ENCODE measurements around the gene CRADD.
"Not testable (repeated sequence)": the region's sequence is repeated elsewhere in the genome, so short reads cannot be mapped to it uniquely, and the experiment has no call there.

The CRADD gene

GRCh38 chr12:93788853-93789252, 111.7 kb downstream of the CRADD start:
- no peak for DNase-seq

DNA sequence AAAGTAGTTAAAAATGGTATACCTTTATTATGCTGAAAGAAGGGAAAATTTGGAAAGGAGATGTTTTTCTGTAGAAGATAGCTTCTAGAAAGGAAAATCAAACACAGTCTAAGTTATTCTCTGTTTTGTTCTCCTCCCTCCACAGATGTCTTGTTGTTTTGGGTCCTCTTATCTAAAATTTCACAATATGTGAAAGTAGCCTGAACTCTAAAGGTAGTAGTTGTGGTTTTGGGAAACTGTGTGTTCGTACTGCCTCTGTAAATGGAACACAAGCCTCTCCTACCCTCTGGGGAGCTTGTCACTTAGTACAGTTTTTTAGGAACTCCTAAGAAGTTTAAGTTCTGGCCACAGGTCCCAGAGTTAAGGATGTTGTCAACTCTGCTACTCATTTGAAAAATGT, 112.6 kb downstream of the CRADD start:
- no peak for DNase-seq

DNA sequence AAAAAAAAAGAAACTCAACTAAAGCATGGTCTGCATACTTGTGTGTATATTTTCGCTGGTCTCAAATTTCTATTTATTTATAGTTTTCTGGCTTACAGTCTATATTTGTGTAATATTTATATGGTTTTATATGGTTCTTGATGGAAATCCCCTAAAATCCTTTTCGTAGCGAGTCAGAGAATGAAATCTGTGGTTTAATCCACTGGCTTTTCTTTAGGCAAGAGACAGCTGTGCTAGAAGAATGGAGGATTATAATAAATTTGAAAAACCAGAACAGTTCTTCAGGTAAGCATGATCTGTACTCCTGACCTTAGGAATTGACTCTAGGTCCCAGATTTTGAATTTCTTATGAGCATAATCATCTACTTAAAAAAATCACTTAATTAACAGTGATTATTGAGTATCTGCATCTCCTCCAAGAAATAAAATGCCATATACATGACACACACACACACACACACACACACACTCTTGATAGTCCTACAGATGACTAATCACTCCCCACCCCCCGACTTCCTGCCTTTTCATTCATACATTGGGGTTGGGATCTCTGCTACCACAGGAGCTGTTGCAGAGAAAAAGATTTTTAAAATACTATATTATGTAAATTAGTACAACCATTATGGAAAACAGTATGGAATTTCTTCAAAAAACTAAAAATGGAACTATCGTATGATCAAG, 113.4 kb downstream of the CRADD start:
- DNase-seq, result peak; percentile 30 to 40

DNA sequence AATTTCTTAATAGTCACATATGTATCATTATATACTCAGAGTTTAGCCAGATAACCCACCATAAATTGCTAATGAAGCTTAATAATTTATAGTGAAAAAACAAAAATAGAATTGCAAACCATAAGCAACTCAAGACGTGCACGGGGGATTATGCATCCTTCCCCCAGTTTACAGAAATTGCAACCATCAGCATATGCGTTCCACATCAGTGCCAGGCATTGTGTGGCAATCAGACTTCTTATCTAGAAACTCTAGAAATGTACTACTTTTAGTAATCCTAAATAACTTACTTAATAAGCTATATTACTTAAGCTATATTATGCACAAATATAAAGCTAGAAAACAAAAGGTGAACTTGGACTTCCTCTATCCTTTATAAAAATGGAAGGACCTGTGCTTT, 115.8 kb downstream of the CRADD start:
- DNase-seq, result no peak

- no peak for DNase-seq
Measured at GRCh38 chr12:93793983-93794382, 116.8 kb downstream of the CRADD start.

- no peak for DNase-seq
Measured at GRCh38 chr12:93794738-93795137, 117.6 kb downstream of the CRADD start.

DNA sequence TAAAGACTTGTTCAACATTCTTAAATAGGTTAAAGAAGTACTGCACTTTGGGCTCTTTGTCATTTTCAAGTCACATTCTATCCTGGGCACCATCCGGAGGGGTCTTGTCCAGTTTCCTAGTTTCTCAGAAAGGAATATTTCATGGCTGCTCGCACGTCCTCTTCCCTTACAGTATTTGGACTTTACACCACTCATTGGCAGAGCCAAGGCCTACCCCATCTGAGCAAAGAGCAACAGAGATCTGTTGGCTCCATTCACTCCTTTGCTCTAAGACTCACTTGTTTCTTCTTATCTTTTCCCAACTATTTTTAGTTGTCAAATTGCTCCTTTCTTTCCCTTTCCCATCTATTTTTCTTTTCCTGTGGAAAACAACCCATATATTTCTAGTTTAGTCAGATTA, 118.2 kb downstream of the CRADD start:
- no peak for DNase-seq

- DNase-seq, result no peak
Measured at GRCh38 chr12:93796729-93797128, 119.6 kb downstream of the CRADD start.

DNA sequence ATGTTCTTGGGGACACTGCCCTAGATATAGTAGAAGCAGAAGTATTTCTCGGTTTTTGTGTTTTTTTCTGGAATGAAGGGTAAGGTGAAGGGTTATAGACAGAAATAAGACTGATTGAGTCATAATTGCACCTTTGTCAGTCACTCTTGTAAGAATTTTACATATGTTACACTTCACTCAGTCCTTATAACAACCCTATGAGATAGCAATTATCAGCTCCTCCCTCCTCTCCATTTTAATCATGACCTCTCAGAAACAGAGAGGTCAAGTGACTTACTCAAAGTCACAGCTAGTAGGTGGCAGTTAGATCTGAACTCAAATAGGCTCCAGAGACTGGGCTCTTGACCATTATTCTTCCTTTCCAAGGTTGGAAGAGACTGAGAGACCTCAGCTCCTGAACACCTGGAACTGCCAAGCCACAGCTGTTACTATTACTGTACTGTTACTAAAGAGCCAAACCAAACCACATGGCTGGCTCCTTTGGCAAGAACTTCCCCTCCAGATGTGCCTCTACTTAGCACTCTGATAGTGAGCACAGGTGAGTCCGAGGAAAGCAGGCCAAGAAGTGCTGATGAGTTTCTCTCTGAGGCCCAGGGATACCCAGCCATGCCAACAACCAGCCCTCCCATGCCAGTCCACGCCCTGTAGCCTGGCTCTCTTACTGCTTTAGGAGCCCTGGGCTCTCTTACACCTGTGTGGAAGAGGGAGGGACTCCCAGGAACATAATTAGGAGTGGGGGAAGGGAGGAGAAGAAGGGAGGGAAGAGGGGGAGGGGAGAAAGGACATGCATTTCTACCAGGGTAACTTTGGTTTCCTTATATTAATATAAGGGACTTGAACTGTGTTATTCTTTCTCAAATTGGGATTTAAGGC, 121.3 kb downstream of the CRADD start:
- DNase-seq, result no peak

- not testable (repeated sequence) for DNase-seq
Measured at GRCh38 chr12:93801666-93802065, 124.5 kb downstream of the CRADD start.

DNA sequence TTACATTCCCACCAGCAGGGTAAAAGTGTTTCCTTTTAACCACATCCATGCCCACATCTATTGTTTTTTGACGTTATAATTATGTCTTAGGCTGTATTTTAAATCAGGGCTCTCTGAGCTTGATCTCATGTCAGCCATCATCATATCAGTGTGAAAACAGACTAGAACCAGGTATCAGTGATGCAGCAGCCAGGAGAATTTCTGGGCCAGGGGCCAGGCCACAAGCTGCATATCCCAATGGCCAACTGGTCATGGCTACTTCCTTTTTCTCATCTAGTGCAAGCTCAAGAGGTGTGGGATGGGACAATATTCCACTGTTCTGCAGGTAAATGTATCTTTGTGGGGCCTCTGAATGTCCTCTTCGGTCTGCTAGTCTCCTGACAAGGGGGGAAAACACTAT, 125.1 kb downstream of the CRADD start:
- no peak for DNase-seq

GRCh38 chr12:93802698-93803423, 125.7 kb downstream of the CRADD start:
- DNase-seq, result no peak

- no peak for DNase-seq
Measured at GRCh38 chr12:93803424-93803807, 126.2 kb downstream of the CRADD start.

DNA sequence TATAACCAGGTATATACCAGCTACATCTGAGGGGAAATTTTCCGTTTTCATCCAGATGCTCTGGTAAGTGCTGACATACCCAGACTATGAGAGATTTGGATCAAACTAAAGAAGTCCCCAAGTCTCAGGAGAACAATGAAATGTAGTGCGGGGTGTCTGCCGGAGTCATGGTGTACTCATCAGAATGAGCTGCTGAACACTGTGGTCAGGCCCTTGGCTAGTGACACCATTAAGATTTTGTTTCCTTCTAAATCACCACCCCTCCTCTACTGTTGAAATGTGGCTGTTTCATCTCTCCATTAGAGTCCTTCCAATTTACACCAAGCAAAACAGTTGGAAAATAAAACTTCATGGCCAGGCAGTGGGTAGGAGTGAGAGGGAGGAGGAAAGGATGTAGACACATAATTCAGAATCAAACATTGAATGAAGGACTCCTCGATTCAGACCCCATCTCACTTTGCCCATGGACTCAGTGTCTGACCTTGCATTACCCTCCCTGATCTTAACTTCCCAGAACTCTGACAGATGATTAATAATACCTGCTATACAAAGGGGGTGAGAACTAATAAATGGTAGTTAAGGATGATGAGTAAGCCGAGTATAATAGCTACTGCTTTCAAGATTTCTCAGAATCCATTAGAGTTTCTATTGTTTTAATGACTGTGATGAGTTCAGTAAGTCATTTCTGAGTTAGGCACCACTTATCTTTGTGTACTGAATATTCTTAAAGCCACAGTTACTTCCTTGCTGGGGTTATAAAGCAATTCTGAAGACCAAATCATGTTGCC, 127.4 kb downstream of the CRADD start:
- DNase-seq, result no peak

GRCh38 chr12:93805736-93806141, 128.6 kb downstream of the CRADD start:
- no peak for DNase-seq

GRCh38 chr12:93807354-93807753, 130.2 kb downstream of the CRADD start:
- no peak for DNase-seq

DNA sequence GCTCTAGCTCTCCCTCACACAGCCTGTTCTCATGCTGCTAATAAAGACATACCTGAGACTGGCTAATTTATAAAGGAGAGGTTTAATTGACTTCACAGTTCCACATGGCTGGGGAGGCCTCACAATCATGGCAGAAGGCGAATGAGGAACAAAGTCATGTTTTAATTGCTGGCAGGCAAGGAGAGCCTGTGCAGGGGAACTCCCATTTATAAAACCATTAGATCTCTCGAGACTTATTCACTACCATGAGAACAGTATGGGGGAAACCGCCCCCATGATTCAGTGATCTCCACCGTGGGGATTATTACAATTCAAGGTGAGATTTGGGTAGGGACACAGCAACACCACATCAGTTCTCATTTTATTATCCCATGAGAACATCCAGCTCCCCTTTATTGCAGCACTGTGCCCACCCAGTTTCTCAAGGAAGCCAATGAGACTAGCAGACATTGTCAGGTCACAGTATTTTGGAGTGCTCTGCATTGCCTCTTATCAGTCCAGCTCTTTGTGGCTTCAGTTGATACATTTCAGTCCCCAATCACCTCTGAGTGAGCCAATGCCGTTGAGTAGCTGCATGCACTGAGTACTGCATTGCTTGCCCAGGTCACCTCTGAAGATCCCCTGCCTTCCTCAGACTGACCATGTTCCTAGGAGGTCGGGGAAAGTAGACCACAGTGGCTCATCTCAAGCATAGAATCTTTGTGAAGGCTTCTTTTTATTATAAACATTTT, 131.2 kb downstream of the CRADD start:
- no peak for DNase-seq

DNA sequence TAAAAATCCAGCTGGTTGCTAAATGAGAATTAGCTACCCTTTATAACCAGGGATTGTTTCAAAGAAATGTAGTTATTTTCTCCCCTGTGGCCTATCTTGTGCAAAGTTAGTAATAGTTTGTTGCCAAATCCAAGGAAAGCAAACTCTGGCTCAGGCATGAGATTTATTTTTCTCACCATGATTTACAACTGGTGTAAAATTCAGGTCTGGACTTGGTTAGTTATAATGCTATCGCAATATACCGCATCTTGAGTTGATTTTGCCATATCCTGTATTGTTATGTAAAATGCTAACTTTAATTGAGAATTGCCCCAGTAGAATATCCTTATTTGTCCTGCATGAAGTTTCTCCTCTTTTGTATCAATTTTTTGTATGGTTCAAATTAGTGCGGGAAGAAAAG, 135.5 kb downstream of the CRADD start:
- no peak for DNase-seq

GRCh38 chr12:93813186-93813585, 136.0 kb downstream of the CRADD start:
- no peak for DNase-seq

- no peak for DNase-seq
Measured at GRCh38 chr12:93813972-93814821, 137.0 kb downstream of the CRADD start.

DNA sequence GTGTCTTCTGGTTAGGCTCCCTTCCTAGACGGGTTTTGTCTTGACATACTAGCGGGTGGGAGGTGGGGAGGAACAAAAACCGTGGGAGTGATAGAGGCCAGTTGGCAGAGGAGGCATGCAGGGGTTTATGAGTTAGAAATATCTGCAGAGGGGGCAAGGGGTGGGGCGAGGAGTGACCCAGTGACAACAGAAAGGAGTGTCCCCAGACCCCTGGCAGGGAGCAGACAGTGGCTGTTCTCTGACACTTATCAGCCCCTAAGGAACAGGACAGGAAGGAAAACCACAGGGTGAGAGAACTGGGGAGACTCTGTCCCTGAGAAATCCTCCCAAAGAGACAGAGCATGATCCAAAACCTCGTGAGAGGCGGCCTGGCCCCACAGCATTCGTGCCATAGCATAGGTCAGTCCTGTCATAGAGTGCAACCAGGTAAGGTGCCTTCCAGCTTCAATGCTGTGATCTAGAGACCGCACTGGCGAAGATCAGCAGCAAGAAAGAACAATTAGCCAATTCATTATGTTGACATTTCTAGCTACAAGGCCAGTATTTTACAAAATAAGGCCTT, 141.4 kb downstream of the CRADD start:
- DNase-seq, result no peak
